Small intestine (tissue), 7 donors: ENCODE measurements around the gene LAMA3. TPM values are rescaled to one million over a fixed set of nuclear protein-coding genes. Genes with fewer than 3 reads are reported as not detected.

ENCODE experiments used
- DNase-seq, 2 donors: peaks; one replicate each; pipeline versions ENCODE4 v3.0.0 to v3.0.0-alpha.2; 2013
- FAIRE-seq: peaks from 2 replicates; lab custom pipeline; 2012; peaks lifted over from hg19 to GRCh38; lab: Jason Lieb, UNC
- H3K27ac ChIP-seq, 3 donors: one replicate each; pipeline ENCODE4 v1.5.1; 2013; ENCODE audit warnings: low read length in 2 of 3, mild to moderate bottlenecking in 2 of 3, control low read depth in 1 of 3, inconsistent platforms in 1 of 3, low read depth in 1 of 3, moderate library complexity in 1 of 3
- H3K27me3 ChIP-seq, 3 donors: one replicate each; pipeline ENCODE4 v1.6.1; 2013; ENCODE audit warnings: low read length in 3 of 3, inconsistent platforms in 1 of 3; ENCODE audit not compliant: control insufficient read depth in 3 of 3, insufficient read depth in 3 of 3
- H3K36me3 ChIP-seq, 3 donors: one replicate each; pipeline ENCODE4 v1.6.1; 2013; ENCODE audit warnings: low read length in 3 of 3, inconsistent platforms in 1 of 3, low read depth in 1 of 3, mild to moderate bottlenecking in 1 of 3, moderate library complexity in 1 of 3; ENCODE audit not compliant: control insufficient read depth in 3 of 3, insufficient read depth in 2 of 3
- H3K4me1 ChIP-seq, 3 donors: one replicate each; pipeline ENCODE4 v1.6.1; 2013; ENCODE audit warnings: low read length in 2 of 3, inconsistent platforms in 1 of 3, low read depth in 1 of 3, mild to moderate bottlenecking in 1 of 3, moderate library complexity in 1 of 3; ENCODE audit not compliant: control insufficient read depth in 3 of 3, insufficient read depth in 2 of 3
- H3K4me3 ChIP-seq, 3 donors: one replicate each; pipeline ENCODE4 v1.5.1; 2013; ENCODE audit warnings: low read length in 3 of 3, control low read depth in 1 of 3, inconsistent platforms in 1 of 3, low read depth in 1 of 3, mild to moderate bottlenecking in 1 of 3, moderate library complexity in 1 of 3
- H3K9me3 ChIP-seq, 2 donors: one replicate each; pipeline ENCODE4 v1.6.1; 2013; ENCODE audit warnings: low read depth in 1 of 2, low read length in 1 of 2; ENCODE audit not compliant: control insufficient read depth in 2 of 2, insufficient read depth in 1 of 2
- WGBS, 3 donors: extraction: QIAGEN DNeasy Blood & Tissue Kit; methylation state at CpG; one replicate each; pipeline ENCODE4 v1.1.7; 2013; 5-methylcytosine and 5-hydroxymethylcytosine counted together
- polyA plus RNA-seq, 4 donors: library from polyadenylated mRNA; stranded (reverse) in 3 of 4; unstranded in 1 of 4; fragments of 200-250 nt in 3 of 4; fragments of 120-200 nt in 1 of 4; gene quantifications; one replicate each; pipeline versions ENCODE4 v1.2.1 to v1.2.3, GENCODE V29; 2013
- donor health status: healthy with polysubstance abuse.
- donor health status: control.
- donor health status: control.
- donor health status: Bipolar disorder and iron deficiency.
- donor health status: healthy.

LAMA3 gene
- polyA plus RNA-seq, 4 donors: 9.7 to 67.4 (median 22.0) TPM

GRCh38 chr18:23933407-23933806, 244.2 kb downstream of the LAMA3 start:
- H3K27ac ChIP-seq: no peak overlapping the region
- peaks cover 0 to 5% (median 2%) of the 10 kb centered on the region in 3 donors for H3K4me1 ChIP-seq
- no peaks in the 10 kb centered on the region for H3K9me3 ChIP-seq
- no peaks in the 10 kb centered on the region for H3K27me3 ChIP-seq
- DNase-seq: no peak
- 92 to 93% (median 92%) methylated on average over 1 of the region's 1 CpG for WGBS, 3 donors
- peaks cover 0 to 17% (median 10%) of the 10 kb centered on the region in 3 donors for H3K36me3 ChIP-seq
- no peak overlapping the region for H3K4me3 ChIP-seq
- FAIRE-seq: no peak

GRCh38 chr18:23934252-23934651, 245.0 kb downstream of the LAMA3 start:
- Histone ChIP-seq H3K9me3 (no peaks in the 10 kb centered on the region), H3K4me3 (no peak overlapping the region), H3K4me1 (peaks cover 0 to 14% (median 2%) of the 10 kb centered on the region in 3 donors), H3K36me3 (peaks cover 0 to 19% (median 11%) of the 10 kb centered on the region in 3 donors), H3K27ac (no peak overlapping the region), H3K27me3 (no peaks in the 10 kb centered on the region)
- DNase-seq (peak; percentile 8 to 55), FAIRE-seq (no peak)
- WGBS, 3 donors: 50 to 77% (median 63%) methylated on average over 3 of the region's 3 CpGs

GRCh38 chr18:23934863-23935262, 245.6 kb downstream of the LAMA3 start:
- Histone ChIP-seq H3K36me3 (peaks cover 0 to 20% (median 8%) of the 10 kb centered on the region in 3 donors), H3K4me1 (peaks cover 0 to 17% (median 2%) of the 10 kb centered on the region in 3 donors), H3K27ac (no peak overlapping the region), H3K27me3 (no peaks in the 10 kb centered on the region), H3K4me3 (no peak overlapping the region), H3K9me3 (no peaks in the 10 kb centered on the region)
- DNase-seq (no peak), FAIRE-seq (no peak)

DNA sequence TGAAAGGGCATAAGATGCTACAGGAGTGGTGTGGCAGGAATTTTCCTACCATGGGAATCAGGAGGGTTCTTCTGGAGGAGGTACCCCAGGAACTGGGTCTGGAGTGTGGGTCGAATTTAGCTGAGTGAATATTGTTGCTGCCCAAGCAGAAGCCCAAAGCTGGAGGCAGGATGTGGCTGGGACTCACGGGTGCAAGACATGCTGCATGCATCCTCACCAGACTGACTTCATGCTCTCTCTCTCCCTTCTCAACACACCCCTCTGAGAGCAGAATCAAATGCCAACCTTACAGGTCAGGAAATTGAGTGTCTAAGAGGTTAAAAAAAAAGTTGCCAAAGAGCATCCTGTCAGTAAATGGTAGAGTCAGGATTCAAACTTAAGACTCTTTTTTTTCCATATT, 246.6 kb downstream of the LAMA3 start:
- Histone ChIP-seq H3K4me1 (peaks cover 0 to 17% (median 2%) of the 10 kb centered on the region in 3 donors), H3K27ac (no peak overlapping the region), H3K27me3 (no peaks in the 10 kb centered on the region), H3K9me3 (no peaks in the 10 kb centered on the region), H3K36me3 (peaks cover 0 to 25% (median 11%) of the 10 kb centered on the region in 3 donors), H3K4me3 (no peak overlapping the region)
- DNase-seq: peak in 1 of 2 donors; percentile 54
- WGBS, 3 donors: 68 to 78% (median 77%) methylated on average over 2 of the region's 2 CpGs
- FAIRE-seq: no peak

- FAIRE-seq: no peak
- no peaks in the 10 kb centered on the region for H3K9me3 ChIP-seq
- peaks cover 0 to 25% (median 11%) of the 10 kb centered on the region in 3 donors for H3K36me3 ChIP-seq
- H3K27me3 ChIP-seq: no peaks in the 10 kb centered on the region
- H3K4me3 ChIP-seq: no peak overlapping the region
- peak; percentile 38 to 56 for DNase-seq
- 72 to 76% (median 76%) methylated on average over 6 of the region's 6 CpGs for WGBS, 3 donors
- H3K27ac ChIP-seq: no peak overlapping the region
- H3K4me1 ChIP-seq: peaks cover 0 to 17% (median 2%) of the 10 kb centered on the region in 3 donors
Observed at GRCh38 chr18:23936381-23936958, 247.2 kb downstream of the LAMA3 start.

GRCh38 chr18:23938043-23938756, 248.9 kb downstream of the LAMA3 start:
- Histone ChIP-seq H3K4me1 (peaks cover 0 to 17% (median 2%) of the 10 kb centered on the region in 3 donors), H3K27ac (no peak overlapping the region), H3K4me3 (no peak overlapping the region), H3K9me3 (no peaks in the 10 kb centered on the region), H3K27me3 (no peaks in the 10 kb centered on the region), H3K36me3 (peaks cover 0 to 23% (median 5%) of the 10 kb centered on the region in 3 donors)
- no peak for FAIRE-seq
- peak in 1 of 2 donors; percentile 12 for DNase-seq
- WGBS, 3 donors: 81 to 86% (median 83%) methylated on average over 11 of the region's 11 CpGs

GRCh38 chr18:23938901-23939341, 249.7 kb downstream of the LAMA3 start:
- peaks cover 0 to 17% (median 2%) of the 10 kb centered on the region in 3 donors for H3K4me1 ChIP-seq
- no peak for FAIRE-seq

DNA sequence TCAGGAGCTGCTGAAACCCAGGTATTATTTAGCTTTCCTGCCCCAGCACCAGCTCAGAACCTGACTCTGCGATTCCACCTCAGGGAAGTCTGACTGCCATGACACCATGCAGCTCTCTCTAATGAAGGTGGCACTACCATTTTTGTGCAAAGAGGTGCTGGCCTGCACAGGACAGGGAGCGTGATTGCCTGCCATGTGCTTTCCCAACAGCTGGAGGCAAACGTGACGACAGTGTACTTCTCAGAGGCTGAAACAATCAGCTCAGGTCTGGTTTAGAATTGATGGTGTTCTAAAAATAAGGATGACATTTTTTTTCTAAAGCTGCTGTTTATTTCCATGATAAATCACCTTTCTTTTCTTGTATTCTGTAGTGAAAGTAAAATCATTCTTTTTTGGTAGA, 250.1 kb downstream of the LAMA3 start:
- no peaks in the 10 kb centered on the region for H3K9me3 ChIP-seq
- peaks cover 0 to 28% (median 7%) of the 10 kb centered on the region in 3 donors for H3K36me3 ChIP-seq
- peaks cover 0 to 14% (median 2%) of the 10 kb centered on the region in 3 donors for H3K4me1 ChIP-seq
- no peak overlapping the region for H3K27ac ChIP-seq
- WGBS, 3 donors: 88 to 98% (median 92%) methylated on average over 4 of the region's 4 CpGs
- no peak for FAIRE-seq
- no peaks in the 10 kb centered on the region for H3K27me3 ChIP-seq
- DNase-seq: no peak
- no peak overlapping the region for H3K4me3 ChIP-seq

More at GRCh38 chr18:23938901-23939341, 249.7 kb downstream of the LAMA3 start:
- Histone ChIP-seq H3K27me3 (no peaks in the 10 kb centered on the region), H3K36me3 (peaks cover 0 to 25% (median 5%) of the 10 kb centered on the region in 3 donors), H3K9me3 (no peaks in the 10 kb centered on the region), H3K27ac (no peak overlapping the region), H3K4me3 (no peak overlapping the region)
- peak in 1 of 2 donors; percentile 44 for DNase-seq
- 91 to 100% (median 97%) methylated on average over 5 of the region's 5 CpGs for WGBS, 3 donors
